Parathyroid adenoma (tissue), 2 donors: ENCODE measurements around the gene FOSL2.

Experiments
- H2AFZ ChIP-seq: fragments of 300-600 bp; sonication (generic); one replicate; pipeline ENCODE4 v1.7.0; 2017; ENCODE audit warnings: antibody characterized with exemption, mild to moderate bottlenecking
- H3K27ac ChIP-seq: fragments of 300-600 bp; sonication (generic); one replicate; pipeline ENCODE4 v1.7.0; 2017
- H3K27me3 ChIP-seq: fragments of 300-600 bp; sonication (generic); one replicate; pipeline ENCODE4 v1.7.0; 2017; ENCODE audit warnings: low read length; ENCODE audit not compliant: control insufficient read depth, insufficient read depth
- H3K36me3 ChIP-seq: fragments of 300-600 bp; sonication (generic); one replicate; pipeline ENCODE4 v1.7.0; 2017; ENCODE audit warnings: low read length; ENCODE audit not compliant: control insufficient read depth, insufficient read depth
- H3K4me1 ChIP-seq: fragments of 300-600 bp; sonication (generic); one replicate; pipeline ENCODE4 v1.7.0; 2017; ENCODE audit warnings: control low read depth
- H3K4me2 ChIP-seq: fragments of 300-600 bp; sonication (generic); one replicate; pipeline ENCODE4 v1.7.0; 2017; ENCODE audit warnings: low read length
- H3K4me3 ChIP-seq: fragments of 300-600 bp; sonication (generic); one replicate; pipeline ENCODE4 v1.7.0; 2017; ENCODE audit warnings: low read depth, low read length
- H3K79me2 ChIP-seq: fragments of 300-600 bp; sonication (generic); one replicate; pipeline ENCODE4 v1.7.0; 2017; ENCODE audit warnings: control low read depth
- H3K9ac ChIP-seq: fragments of 300-600 bp; sonication (generic); one replicate; pipeline ENCODE4 v1.7.0; 2017; ENCODE audit warnings: mild to moderate bottlenecking
- H3K9me3 ChIP-seq: fragments of 300-600 bp; sonication (generic); one replicate; pipeline ENCODE4 v1.7.0; 2017; ENCODE audit warnings: low read length; ENCODE audit not compliant: control insufficient read depth
- TF ChIP-seq, protein P1 (sequence below): fragments of 300-600 bp; sonication (generic); IDR thresholded peaks from one replicate; pipeline ENCODE4 v1.7.0; 2017; ENCODE audit warnings: antibody characterized with exemption, mild to moderate bottlenecking
- donor health status: primary hyperparathyroidism.

The FOSL2 gene

DNA sequence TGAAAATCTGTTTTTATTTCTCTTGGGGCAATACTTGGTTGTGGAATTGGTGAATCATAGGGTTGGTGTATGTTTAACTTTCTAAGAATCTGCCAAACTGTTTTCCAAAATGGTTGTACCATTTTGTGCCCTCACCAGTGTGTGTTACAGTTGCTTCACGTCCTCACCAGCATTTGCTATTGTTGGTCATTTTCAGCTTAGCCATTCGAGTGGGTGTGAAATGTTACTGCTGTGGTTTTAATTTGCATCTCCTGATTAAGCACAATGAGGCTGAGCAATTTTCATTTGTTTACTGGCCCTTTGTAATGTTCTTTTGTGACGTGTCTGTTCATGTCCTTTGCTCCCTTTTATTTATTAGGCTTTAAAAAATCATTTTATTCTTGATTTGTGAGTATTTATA, 49.7 kb downstream of the FOSL2 start:
- H3K4me3 ChIP-seq: no peak overlapping the region
- H2AFZ ChIP-seq: no peak overlapping the region
- no peak overlapping the region for H3K27ac ChIP-seq
- H3K36me3 ChIP-seq: no peaks in the 10 kb centered on the region
- no peak overlapping the region for H3K4me2 ChIP-seq
- H3K27me3 ChIP-seq: no peaks in the 10 kb centered on the region
- H3K9me3 ChIP-seq: no peaks in the 10 kb centered on the region
- H3K4me1 ChIP-seq: no peaks in the 10 kb centered on the region
- H3K9ac ChIP-seq: no peak overlapping the region
- TF ChIP-seq, protein P1, sequence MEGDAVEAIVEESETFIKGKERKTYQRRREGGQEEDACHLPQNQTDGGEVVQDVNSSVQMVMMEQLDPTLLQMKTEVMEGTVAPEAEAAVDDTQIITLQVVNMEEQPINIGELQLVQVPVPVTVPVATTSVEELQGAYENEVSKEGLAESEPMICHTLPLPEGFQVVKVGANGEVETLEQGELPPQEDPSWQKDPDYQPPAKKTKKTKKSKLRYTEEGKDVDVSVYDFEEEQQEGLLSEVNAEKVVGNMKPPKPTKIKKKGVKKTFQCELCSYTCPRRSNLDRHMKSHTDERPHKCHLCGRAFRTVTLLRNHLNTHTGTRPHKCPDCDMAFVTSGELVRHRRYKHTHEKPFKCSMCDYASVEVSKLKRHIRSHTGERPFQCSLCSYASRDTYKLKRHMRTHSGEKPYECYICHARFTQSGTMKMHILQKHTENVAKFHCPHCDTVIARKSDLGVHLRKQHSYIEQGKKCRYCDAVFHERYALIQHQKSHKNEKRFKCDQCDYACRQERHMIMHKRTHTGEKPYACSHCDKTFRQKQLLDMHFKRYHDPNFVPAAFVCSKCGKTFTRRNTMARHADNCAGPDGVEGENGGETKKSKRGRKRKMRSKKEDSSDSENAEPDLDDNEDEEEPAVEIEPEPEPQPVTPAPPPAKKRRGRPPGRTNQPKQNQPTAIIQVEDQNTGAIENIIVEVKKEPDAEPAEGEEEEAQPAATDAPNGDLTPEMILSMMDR: no peak
- H3K79me2 ChIP-seq: no peaks in the 10 kb centered on the region

DNA sequence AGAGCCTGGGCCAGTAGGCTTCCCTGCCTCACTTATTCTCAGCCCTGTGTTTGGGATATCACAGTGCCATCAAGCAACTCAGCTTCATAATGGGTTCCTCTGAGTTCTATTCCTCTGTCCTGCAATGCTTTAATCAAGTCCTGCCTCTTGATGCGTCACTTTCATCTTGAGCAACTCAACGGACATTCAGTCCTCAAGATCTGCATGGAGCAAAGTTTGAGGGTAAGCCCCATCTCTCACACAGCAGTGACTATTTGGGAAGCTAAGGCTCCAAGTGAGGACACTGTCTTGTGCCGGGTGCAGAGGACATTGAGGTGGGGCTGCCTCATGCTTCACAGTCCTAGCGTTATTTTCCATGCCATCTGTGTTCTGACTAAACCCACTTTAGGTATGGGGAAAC, 52.3 kb downstream of the FOSL2 start:
- Histone ChIP-seq H3K36me3 (no peaks in the 10 kb centered on the region), H2AFZ (no peak overlapping the region), H3K4me2 (no peak overlapping the region), H3K9me3 (no peaks in the 10 kb centered on the region), H3K4me3 (no peak overlapping the region), H3K79me2 (no peaks in the 10 kb centered on the region), H3K27ac (no peak overlapping the region), H3K27me3 (no peaks in the 10 kb centered on the region), H3K9ac (no peak overlapping the region), H3K4me1 (no peaks in the 10 kb centered on the region)
- TF ChIP-seq, protein P1: no peak

DNA sequence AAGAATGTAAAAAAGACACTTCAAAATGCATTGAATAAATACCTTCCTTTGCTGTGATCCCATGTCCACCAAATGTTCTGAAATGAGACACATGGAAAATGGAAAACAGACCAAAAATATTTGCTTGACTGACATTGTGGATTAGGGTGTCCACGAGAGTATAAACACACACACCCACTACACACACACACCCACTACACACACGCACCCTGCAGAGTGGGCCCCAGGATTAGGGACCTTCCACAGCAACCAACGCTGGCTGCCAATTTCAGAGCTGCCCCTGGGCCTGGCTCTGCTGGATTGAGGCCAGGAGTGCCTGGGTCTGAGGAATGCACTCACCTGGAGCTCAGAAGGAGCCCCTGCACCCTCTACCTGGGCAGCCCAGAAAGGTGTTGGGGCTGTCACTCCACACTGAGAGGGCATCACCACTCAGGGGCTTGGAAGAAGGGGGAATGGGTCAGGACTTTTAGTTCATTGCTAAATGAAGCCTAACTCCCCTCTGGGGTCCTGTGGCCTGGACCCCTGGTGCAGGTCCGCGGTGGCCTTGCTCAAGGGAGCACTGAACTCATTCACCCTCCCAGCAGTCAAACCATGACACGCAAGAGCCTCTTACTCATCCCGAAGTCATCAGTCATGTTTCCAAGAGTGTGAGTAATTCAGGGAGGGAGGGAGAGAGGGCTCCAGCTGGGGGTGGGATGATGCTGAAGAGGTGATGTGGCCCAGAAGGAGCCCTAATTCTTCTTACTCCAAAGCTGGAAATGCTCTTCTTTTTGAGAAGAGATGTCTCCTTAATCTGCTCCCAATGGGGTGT, 53.0 kb downstream of the FOSL2 start:
- TF ChIP-seq, protein P1: no peak

DNA sequence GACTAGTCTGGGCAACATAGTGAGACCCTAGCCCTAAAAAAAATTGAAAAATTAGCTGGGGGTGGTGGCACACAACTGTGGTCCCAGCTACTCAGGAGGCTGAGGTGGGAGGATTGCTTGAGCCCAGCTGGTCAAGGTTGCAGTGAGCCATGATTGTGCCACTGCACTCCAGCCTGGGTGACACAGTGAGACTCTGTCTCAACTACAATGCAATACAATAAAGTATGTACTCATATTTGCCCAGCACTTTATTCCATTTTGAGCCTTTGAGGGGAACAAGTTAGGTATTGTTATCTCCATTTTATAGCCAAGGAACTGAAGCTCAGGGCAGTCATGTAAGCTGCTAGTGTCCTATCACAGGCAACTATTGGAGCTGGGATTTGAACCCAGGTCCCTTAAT, 53.9 kb downstream of the FOSL2 start:
- no peak overlapping the region for H3K27ac ChIP-seq
- H3K4me1 ChIP-seq: no peaks in the 10 kb centered on the region
- no peaks in the 10 kb centered on the region for H3K27me3 ChIP-seq

More for the DNA sequence above, 53.0 kb downstream of the FOSL2 start:
- no peaks in the 10 kb centered on the region for H3K27me3 ChIP-seq
- H3K4me2 ChIP-seq: no peak overlapping the region
- no peak overlapping the region for H3K4me3 ChIP-seq
- no peaks in the 10 kb centered on the region for H3K9me3 ChIP-seq
- H3K27ac ChIP-seq: no peak overlapping the region
- H3K4me1 ChIP-seq: no peaks in the 10 kb centered on the region
- H3K79me2 ChIP-seq: no peaks in the 10 kb centered on the region
- H3K9ac ChIP-seq: no peak overlapping the region
- no peak overlapping the region for H2AFZ ChIP-seq
- H3K36me3 ChIP-seq: no peaks in the 10 kb centered on the region

More for the DNA sequence above, 53.9 kb downstream of the FOSL2 start:
- H3K4me3 ChIP-seq: no peak overlapping the region
- H3K79me2 ChIP-seq: no peaks in the 10 kb centered on the region
- H3K4me2 ChIP-seq: no peak overlapping the region
- TF ChIP-seq, protein P1: no peak
- no peak overlapping the region for H2AFZ ChIP-seq
- no peaks in the 10 kb centered on the region for H3K36me3 ChIP-seq
- no peaks in the 10 kb centered on the region for H3K9me3 ChIP-seq
- H3K9ac ChIP-seq: no peak overlapping the region
